Left kidney (tissue), 8 donors: ENCODE results near the gene DYTN. TPM values are rescaled to one million over a fixed set of nuclear protein-coding genes. Genes with fewer than 3 reads are reported as not detected.
A peak's percentile ranks its signal among the peaks of the same experiment; 100 is the strongest.
"Not testable (repeated sequence)": the region's sequence is repeated elsewhere in the genome, so short reads cannot be mapped to it uniquely, and the experiment has no call there.

Experiments
- DNase-seq: peaks from one replicate; pipeline ENCODE4 v3.0.0-alpha.2; 2013
- long read RNA-seq, 8 donors: transcript quantifications; one replicate each; lab custom pipeline, GENCODE V29; 2026
- polyA plus RNA-seq: library from polyadenylated mRNA; unstranded; fragments of 120-200 nt; gene quantifications from one replicate; pipeline ENCODE4 v1.2.1, GENCODE V29; 2013; ENCODE audit not compliant: insufficient read length

The DYTN gene
- not detected for polyA plus RNA-seq
- long read RNA-seq, donor 1, result 0 reads
- long read RNA-seq, donor 2, result 0 reads
- long read RNA-seq, donor 3, result 0 reads
- long read RNA-seq, donor 4, result 0 reads
- long read RNA-seq, donor 5, result 0 reads
- long read RNA-seq, donor 6, result 0 reads
- long read RNA-seq, donor 7, result 0 reads
- long read RNA-seq, donor 8, result 0 reads

DNA sequence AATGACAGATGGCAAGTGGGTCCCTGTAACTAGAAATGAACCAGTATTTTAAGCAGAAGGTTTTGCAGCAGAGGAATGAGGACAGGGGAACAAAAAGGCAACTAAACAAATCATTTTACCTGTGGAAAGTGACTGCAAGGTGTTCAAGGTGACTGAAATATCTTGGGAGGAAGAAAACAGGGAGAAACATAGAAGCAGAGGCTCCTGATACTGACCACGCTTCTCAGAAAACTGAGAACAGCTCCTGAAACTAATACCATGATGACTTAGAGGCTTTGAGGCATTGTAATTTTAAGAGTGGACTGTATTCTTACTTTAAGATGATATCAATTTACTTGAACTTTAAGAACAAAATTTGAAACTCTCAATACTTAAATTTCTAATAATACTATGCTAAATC is at the start of gene DYTN:
Gene DYTN, minus strand, starts transcription at position 101 of the 400 bp plus-strand sequence. CDS start 117 bp downstream, outside the sequence.
- no peak for DNase-seq

DNA sequence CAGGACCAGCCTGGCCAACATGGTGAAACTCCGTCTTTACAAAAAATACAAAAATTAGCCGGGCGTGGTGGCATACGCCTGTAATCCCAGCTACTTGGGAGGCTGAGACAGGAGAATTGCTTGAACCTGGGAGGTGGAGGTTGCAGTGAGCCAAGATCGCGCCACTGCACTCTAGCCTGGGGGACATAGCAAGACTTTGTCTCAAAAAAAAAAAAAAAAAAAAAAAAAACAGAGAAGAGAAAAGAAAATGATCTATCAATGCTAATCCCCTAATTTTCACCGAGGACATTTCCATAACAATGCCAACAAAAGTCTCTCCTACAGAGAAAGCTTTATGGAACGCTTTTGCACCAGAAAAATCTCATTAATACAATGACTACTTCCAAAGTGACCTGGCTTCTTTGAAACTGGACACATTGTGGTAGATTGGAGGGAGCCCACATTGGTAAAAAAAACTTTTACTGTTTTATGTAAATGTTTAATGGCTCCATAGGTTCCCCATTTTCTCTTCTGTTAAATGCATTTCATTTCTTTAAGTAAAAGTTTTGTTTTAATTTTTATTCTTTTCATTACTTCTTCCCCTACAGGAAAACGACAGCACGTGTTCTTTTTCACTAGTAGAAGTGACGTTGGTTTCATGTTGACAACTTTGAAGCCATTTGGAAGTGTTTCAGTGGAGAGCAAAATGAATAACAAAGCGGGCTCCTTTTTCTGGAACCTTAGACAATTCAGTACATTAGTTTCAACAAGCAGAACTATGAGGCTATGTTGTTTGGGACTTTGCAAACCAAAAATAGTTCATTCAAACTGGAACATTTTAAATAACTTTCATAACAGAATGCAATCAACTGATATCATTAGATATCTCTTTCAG is 48.1 kb upstream of the DYTN start:
- no peak for DNase-seq

- peak; percentile 94 for DNase-seq
Observed at GRCh38 chr2:206765242-206766056, 47.3 kb upstream of the DYTN start, which contains the start of the genes FASTKD2 and MDH1B. Gene FASTKD2, plus strand, starts transcription at chr2:206765606. Its CDS starts 1,088 bp downstream, at chr2:206766694. Gene MDH1B, minus strand, starts transcription at chr2:206765328. Its CDS starts 57 bp downstream, at chr2:206765271.

- DNase-seq, result no peak
Observed at GRCh38 chr2:206764673-206765241, 46.6 kb upstream of the DYTN start.

DNA sequence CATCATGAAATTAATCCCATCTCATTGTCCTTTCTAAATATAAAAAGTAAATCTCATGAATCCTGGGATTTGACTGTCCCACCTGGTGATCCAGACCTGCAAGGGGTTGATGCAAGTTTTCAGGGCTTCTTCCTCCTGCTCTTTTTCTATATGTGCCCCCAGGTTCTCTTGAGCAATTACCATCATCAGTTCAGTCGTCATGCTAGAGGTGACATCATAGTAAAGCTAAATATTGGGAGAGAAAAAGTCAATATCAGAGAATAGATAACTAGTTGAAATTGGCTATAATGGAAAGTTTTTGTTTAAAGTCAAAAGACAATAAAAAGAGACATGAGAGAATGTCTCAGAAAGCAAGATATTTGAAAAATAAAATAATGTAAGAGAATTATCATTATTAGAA is 38.6 kb upstream of the DYTN start:
- DNase-seq, result no peak

DNA sequence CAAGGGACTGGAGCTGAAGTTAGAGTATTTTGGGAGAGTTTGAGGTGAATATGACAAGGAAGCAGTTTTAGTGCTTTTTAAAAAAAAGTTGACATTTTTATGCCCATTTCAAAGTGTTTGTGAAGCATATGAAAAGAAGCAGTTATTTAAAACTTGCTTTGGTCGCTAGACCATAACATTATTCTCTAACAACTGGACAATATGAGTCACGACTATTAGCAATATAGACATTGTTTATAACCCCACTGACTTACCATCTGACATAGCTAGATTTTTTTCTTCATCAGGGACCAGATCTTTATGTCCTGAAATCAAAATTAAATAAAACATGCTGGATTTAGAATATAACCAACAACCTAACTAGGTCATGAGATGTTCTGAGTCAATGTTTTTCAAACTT is 22.6 kb upstream of the DYTN start:
- no peak for DNase-seq

DNA sequence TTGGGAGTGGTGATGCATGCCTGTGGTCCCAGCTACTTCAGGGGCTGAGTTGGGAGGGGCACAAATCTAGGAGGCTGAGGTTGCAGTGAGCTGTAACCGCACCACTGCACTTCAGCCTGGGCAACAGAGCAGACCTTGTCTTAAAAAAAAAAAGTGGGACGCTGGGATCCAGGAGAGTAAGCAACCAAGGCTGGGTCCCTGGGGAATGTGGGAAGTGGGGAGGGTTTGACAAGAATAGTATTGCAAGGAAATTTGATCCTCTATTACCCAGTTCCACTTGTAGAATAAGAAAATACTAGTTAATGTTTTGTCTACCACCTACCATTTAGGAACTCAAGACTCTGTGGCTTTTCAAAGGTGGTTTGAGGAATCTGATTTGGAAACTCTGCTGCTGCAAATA is 21.1 kb upstream of the DYTN start:
- peak; percentile 32 for DNase-seq

- DNase-seq, result no peak
Observed at GRCh38 chr2:206736935-206737334, 18.7 kb upstream of the DYTN start.

GRCh38 chr2:206733341-206733740 is 15.1 kb upstream of the DYTN start:
- no peak for DNase-seq

GRCh38 chr2:206728277-206729199 is 10.3 kb upstream of the DYTN start:
- DNase-seq, result no peak

DNA sequence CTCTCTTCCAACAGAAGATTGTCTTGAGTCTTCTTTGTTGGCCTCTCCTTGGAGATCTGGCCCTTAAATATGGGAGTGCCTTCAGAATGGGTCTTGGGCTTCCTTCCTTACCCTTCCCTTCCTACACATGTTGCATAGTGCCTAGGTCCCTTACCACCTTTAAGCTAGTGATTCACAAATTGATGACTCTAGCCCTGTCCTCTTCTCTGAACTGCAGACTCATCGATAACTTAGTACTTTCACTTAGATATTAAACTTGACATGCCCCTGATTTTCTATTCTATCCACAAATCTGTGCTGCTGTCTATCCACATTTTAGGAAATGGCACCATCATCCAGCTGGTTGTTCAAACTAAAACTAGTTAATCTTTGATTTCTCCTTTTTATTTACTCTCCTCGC is 9.1 kb upstream of the DYTN start:
- DNase-seq, result no peak

DNA sequence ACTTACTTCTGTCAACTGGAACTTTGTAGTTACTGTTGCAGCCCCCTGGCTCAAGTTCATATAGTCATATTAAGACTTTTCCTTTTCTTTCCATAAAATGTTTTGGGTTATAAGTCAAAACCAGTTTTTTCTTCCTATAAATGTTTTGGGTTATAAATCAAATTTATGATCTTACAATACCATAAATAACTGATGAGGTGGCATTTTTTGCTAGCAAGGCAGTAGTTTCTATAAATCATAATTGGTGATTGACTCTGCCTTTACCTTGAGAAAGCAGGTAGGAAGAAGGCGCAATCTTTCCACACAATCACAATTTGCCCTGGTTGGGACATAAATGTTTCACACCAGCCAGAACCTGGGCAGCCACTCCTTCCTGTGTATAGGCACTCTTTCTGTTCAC is 5.1 kb upstream of the DYTN start:
- DNase-seq, result no peak

DNA sequence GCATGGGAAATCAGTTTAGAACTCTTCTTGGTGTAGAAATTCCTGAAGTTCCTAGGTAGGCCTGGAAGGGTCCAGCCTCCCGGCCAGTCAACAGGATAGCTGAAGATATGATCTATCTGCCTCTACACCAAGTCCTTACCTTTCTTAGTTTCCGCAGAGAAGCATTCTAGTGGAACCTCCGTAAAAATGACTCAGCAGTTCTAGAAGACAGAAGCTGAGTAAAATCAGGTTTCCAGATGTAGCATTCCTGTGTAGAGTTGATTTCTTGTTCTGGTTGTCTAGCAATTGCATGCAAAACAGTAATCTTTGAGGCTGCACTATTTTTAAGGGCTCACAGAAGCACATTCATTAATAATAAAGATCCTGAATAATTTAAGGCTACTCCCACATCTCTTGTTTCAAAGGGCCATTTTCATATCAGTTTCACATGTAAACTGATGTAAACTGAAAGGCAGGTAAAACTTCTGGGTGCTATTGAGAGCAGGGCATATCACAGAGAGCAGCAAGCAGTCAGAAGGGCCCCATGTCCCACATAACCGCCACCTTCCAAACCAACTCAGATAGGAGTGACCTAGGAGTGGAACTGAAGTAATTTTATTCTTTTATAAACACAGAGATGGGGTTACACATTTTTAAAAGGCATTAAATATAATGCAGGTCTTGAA is 3.2 kb upstream of the DYTN start:
- no peak for DNase-seq

DNA sequence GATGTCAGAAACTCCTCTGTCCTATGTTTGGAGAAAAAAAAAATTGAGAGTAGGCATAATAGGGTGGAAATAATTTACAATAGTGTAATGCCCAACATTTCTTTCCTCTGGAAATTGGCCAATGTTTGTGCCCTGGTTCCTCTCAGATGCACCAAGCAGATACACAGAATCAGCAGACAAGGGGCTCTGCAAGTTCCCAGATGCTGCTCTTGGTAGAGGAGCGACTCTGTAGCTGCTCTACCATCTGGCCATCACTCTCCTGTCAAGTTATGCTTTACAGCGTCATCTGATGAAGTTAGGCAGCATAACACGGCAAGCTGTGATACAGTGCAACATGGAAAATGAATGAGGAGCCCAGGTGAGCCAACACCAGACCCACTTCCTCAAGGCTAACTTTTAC is 1.6 kb downstream of the DYTN start:
- DNase-seq, result no peak

- DNase-seq, result not testable (repeated sequence)
Observed at GRCh38 chr2:206715183-206715582, 3.0 kb downstream of the DYTN start.

DNA sequence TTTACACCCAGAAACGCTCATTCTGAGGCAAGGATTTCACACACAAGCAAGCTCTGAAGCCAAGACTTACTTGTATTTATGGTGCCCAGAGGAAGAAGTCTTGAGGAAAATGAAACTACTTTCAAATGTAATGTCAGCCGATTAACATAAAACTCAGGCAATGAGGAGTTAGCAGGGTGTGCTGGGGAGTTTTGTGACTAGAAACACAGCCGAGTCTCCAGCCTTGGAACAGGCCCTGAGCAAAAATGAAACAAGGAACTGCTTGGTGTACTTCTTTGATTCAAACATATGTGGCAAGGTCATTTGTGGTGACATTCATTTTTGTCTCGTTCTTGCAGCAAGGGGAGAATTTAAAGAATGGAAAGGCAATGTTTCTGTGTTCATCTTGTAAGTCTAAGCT is 4.5 kb downstream of the DYTN start:
- DNase-seq, result no peak

GRCh38 chr2:206708286-206708685 is 9.9 kb downstream of the DYTN start:
- no peak for DNase-seq

- no peak for DNase-seq
Observed at GRCh38 chr2:206707164-206707701, 11.0 kb downstream of the DYTN start.

DNA sequence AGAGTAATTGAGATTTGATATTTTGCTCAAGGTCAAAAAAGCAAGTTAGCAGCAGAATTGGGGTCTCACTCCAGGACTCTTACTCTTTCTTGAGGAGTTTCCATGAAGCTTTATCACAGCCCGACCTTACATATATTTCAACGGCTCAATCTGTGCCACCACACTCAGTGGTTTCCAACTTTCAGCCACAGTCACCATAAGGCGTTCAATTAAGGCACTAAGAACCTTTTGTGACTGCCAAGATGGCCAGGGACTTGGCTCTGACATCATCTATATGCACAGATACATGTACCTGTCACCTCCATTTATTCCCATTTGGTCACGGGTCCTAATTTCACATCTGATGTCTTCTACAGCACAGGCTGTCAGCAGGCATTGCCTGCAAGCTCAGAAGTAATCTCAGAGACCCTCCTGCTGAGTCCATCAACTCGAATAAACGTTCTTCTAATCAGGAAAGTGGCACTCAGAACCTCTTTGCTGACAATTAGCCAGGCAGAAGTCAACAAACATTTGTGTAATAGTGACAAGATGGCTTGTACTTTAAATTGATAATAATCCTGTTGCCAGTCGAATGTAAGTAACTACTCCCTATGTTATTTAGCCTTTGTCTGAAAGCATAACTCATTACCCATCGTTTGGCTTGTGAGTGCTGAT is 16.1 kb downstream of the DYTN start:
- no peak for DNase-seq

- no peak for DNase-seq
Observed at GRCh38 chr2:206700156-206700555, 18.0 kb downstream of the DYTN start.
